NB4 (cell line): ENCODE data around the gene UBE2QL1.

Experiments used
- DNase-seq: peaks from one replicate; pipeline ENCODE4 v3.0.0; 2010; ENCODE audit warnings: low read depth
- H3K4me3 ChIP-seq: one replicate; pipeline ENCODE4 v1.5.1; 2011; ENCODE audit warnings: mild to moderate bottlenecking, low read depth, low read length, moderate library complexity
- CTCF ChIP-seq: IDR thresholded peaks from one replicate; pipeline ENCODE4 v1.5.1; 2012; ENCODE audit warnings: low read depth, low read length
- MAX ChIP-seq: IDR thresholded peaks from 2 replicates; pipeline ENCODE4 v1.6.1; 2011; ENCODE audit warnings: low read depth, low read length
- MYC ChIP-seq: IDR thresholded peaks from 2 replicates; pipeline ENCODE4 v1.6.1; 2011; ENCODE audit warnings: low read depth, low read length
- POLR2A ChIP-seq: IDR thresholded peaks from 2 replicates; pipeline ENCODE4 v1.6.1; 2011; ENCODE audit warnings: mild to moderate bottlenecking; ENCODE audit not compliant: insufficient read length; ENCODE audit errors: extremely low read depth

UBE2QL1 gene

GRCh38 chr5:6424110-6424659 lies 24.5 kb upstream of the UBE2QL1 start:
- no peak for DNase-seq
- H3K4me3 ChIP-seq: no peak overlapping the region
- TF ChIP-seq CTCF (no peak), MYC (no peak), POLR2A (no peak), MAX (no peak)

- DNase-seq: no peak
- TF ChIP-seq MYC: no peak
- no peak for TF ChIP-seq CTCF
- no peak overlapping the region for H3K4me3 ChIP-seq
These were observed 24.0 kb upstream of the UBE2QL1 start for GRCh38 chr5:6424700-6425099.

- TF ChIP-seq MAX: no peak
- TF ChIP-seq MYC: no peak
- no peak for TF ChIP-seq POLR2A
- TF ChIP-seq CTCF: no peak
- H3K4me3 ChIP-seq: no peak overlapping the region
- no peak for DNase-seq
These were observed 21.0 kb upstream of the UBE2QL1 start for GRCh38 chr5:6427694-6428093.

- no peak for DNase-seq
- no peak for TF ChIP-seq MYC
- TF ChIP-seq POLR2A: no peak
- no peak for TF ChIP-seq MAX
- no peak for TF ChIP-seq CTCF
- no peak overlapping the region for H3K4me3 ChIP-seq
These were observed 18.1 kb upstream of the UBE2QL1 start for GRCh38 chr5:6430418-6431028.

GRCh38 chr5:6431214-6432195 lies 17.2 kb upstream of the UBE2QL1 start:
- no peak overlapping the region for H3K4me3 ChIP-seq
- no peak for DNase-seq
- TF ChIP-seq CTCF: no peak
- TF ChIP-seq MYC: no peak
- TF ChIP-seq POLR2A: no peak
- no peak for TF ChIP-seq MAX
